Measurements from ENCODE around the gene SCFD2. TPM values are rescaled to one million over a fixed set of nuclear protein-coding genes. Genes with fewer than 3 reads are reported as not detected.
"Not testable (repeated sequence)": the region's sequence is repeated elsewhere in the genome, so short reads cannot be mapped to it uniquely, and the experiment has no call there.

Gene SCFD2
- total and polyA plus RNA-seq, 4 donors = 4.3 to 28.8 (median 7.4) TPM

GRCh38 chr4:53185869-53186585 lies 179.8 kb downstream of the SCFD2 start:
- Histone ChIP-seq H3K36me3 (ENCODE audit: control insufficient read depth in 4 of 4, insufficient read depth in 3 of 4, low read depth in 1 of 4, low read length in 3 of 4) (no peaks in the 10 kb centered on the region), H3K27ac (ENCODE audit: low read depth in 1 of 2, low read length in 2 of 2) (no peak overlapping the region), H3K4me3 (ENCODE audit: low read depth in 1 of 3, low read length in 3 of 3) (no peak overlapping the region), H3K9me3 (ENCODE audit: control insufficient read depth in 4 of 4, low read length in 3 of 4) (no peaks in the 10 kb centered on the region), H3K9ac (ENCODE audit: low read depth in 1 of 2, low read length in 2 of 2) (no peak overlapping the region), H3K4me1 (ENCODE audit: control insufficient read depth in 4 of 4, insufficient read depth in 4 of 4, low read length in 3 of 4) (peaks cover 2 to 26% (median 21%) of the 10 kb centered on the region in 4 donors), H3K27me3 (ENCODE audit: control insufficient read depth in 4 of 4, insufficient read depth in 4 of 4, low read length in 3 of 4) (no peaks in the 10 kb centered on the region)
- 53% methylated on average over 4 of the region's 4 CpGs for WGBS
- no peak for DNase-seq (ENCODE audit: low spot score)
- TF ChIP-seq RXRA (IDR thresholded peaks at IDR 0.05) = peak in 1 of 2 donors; percentile 13
- TF ChIP-seq, protein P1, sequence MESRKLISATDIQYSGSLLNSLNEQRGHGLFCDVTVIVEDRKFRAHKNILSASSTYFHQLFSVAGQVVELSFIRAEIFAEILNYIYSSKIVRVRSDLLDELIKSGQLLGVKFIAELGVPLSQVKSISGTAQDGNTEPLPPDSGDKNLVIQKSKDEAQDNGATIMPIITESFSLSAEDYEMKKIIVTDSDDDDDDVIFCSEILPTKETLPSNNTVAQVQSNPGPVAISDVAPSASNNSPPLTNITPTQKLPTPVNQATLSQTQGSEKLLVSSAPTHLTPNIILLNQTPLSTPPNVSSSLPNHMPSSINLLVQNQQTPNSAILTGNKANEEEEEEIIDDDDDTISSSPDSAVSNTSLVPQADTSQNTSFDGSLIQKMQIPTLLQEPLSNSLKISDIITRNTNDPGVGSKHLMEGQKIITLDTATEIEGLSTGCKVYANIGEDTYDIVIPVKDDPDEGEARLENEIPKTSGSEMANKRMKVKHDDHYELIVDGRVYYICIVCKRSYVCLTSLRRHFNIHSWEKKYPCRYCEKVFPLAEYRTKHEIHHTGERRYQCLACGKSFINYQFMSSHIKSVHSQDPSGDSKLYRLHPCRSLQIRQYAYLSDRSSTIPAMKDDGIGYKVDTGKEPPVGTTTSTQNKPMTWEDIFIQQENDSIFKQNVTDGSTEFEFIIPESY (IDR thresholded peaks at IDR 0.05) = no peak

- TF ChIP-seq GABPA (IDR thresholded peaks at IDR 0.05 in 1 of 2, conservative IDR thresholded peaks at IDR 0.05 in 1 of 2) (no peak), EGR1 (IDR thresholded peaks at IDR 0.05; ENCODE audit: low read depth in 2 of 2) (no peak), CTCF (IDR thresholded peaks at IDR 0.05; ENCODE audit: low read depth, low read length, missing input control) (no peak), SP1 (IDR thresholded peaks at IDR 0.05) (no peak), FOXA1 (IDR thresholded peaks at IDR 0.05) (no peak), JUND (IDR thresholded peaks at IDR 0.05) (no peak), RXRA (IDR thresholded peaks at IDR 0.05) (no peak), YY1 (IDR thresholded peaks at IDR 0.05) (no peak), RAD21 (IDR thresholded peaks at IDR 0.05) (no peak), ATF3 (IDR thresholded peaks at IDR 0.05) (no peak), HNF4G (IDR thresholded peaks at IDR 0.05) (no peak), NR2F2 (IDR thresholded peaks at IDR 0.05) (no peak), HNF4A (conservative IDR thresholded peaks at IDR 0.05) (no peak), TAF1 (conservative IDR thresholded peaks at IDR 0.05) (no peak)
- TF ChIP-seq, protein P2, sequence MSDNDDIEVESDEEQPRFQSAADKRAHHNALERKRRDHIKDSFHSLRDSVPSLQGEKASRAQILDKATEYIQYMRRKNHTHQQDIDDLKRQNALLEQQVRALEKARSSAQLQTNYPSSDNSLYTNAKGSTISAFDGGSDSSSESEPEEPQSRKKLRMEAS (IDR thresholded peaks at IDR 0.05) = no peak
- TF ChIP-seq, protein P3, sequence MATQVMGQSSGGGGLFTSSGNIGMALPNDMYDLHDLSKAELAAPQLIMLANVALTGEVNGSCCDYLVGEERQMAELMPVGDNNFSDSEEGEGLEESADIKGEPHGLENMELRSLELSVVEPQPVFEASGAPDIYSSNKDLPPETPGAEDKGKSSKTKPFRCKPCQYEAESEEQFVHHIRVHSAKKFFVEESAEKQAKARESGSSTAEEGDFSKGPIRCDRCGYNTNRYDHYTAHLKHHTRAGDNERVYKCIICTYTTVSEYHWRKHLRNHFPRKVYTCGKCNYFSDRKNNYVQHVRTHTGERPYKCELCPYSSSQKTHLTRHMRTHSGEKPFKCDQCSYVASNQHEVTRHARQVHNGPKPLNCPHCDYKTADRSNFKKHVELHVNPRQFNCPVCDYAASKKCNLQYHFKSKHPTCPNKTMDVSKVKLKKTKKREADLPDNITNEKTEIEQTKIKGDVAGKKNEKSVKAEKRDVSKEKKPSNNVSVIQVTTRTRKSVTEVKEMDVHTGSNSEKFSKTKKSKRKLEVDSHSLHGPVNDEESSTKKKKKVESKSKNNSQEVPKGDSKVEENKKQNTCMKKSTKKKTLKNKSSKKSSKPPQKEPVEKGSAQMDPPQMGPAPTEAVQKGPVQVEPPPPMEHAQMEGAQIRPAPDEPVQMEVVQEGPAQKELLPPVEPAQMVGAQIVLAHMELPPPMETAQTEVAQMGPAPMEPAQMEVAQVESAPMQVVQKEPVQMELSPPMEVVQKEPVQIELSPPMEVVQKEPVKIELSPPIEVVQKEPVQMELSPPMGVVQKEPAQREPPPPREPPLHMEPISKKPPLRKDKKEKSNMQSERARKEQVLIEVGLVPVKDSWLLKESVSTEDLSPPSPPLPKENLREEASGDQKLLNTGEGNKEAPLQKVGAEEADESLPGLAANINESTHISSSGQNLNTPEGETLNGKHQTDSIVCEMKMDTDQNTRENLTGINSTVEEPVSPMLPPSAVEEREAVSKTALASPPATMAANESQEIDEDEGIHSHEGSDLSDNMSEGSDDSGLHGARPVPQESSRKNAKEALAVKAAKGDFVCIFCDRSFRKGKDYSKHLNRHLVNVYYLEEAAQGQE (IDR thresholded peaks at IDR 0.05) = no peak
- TF ChIP-seq, protein P1 (IDR thresholded peaks at IDR 0.05) = no peak
Observed at GRCh38 chr4:53183754-53184153, 182.1 kb downstream of the SCFD2 start.

GRCh38 chr4:53177751-53178150 lies 188.1 kb downstream of the SCFD2 start:
- H3K36me3 ChIP-seq (ENCODE audit: control insufficient read depth in 4 of 4, insufficient read depth in 3 of 4, low read depth in 1 of 4, low read length in 3 of 4); H3K4me3 ChIP-seq (ENCODE audit: low read depth in 1 of 3, low read length in 3 of 3); H3K4me1 ChIP-seq (ENCODE audit: control insufficient read depth in 4 of 4, insufficient read depth in 4 of 4, low read length in 3 of 4); H3K27me3 ChIP-seq (ENCODE audit: control insufficient read depth in 4 of 4, insufficient read depth in 4 of 4, low read length in 3 of 4); H3K9ac ChIP-seq (ENCODE audit: low read depth in 1 of 2, low read length in 2 of 2); H3K9me3 ChIP-seq (ENCODE audit: control insufficient read depth in 4 of 4, low read length in 3 of 4); DNase-seq (ENCODE audit: low spot score); H3K27ac ChIP-seq (ENCODE audit: low read depth in 1 of 2, low read length in 2 of 2): not testable (repeated sequence)
- WGBS = 92% methylated on average over 4 of the region's 4 CpGs

More at GRCh38 chr4:53183754-53184153, 182.1 kb downstream of the SCFD2 start:
- no peak for DNase-seq (ENCODE audit: low spot score)
- no peak overlapping the region for H3K9ac ChIP-seq (ENCODE audit: low read depth in 1 of 2, low read length in 2 of 2)
- peaks cover 2 to 25% (median 20%) of the 10 kb centered on the region in 4 donors for H3K4me1 ChIP-seq (ENCODE audit: control insufficient read depth in 4 of 4, insufficient read depth in 4 of 4, low read length in 3 of 4)
- no peaks in the 10 kb centered on the region for H3K36me3 ChIP-seq (ENCODE audit: control insufficient read depth in 4 of 4, insufficient read depth in 3 of 4, low read depth in 1 of 4, low read length in 3 of 4)
- H3K27me3 ChIP-seq (ENCODE audit: control insufficient read depth in 4 of 4, insufficient read depth in 4 of 4, low read length in 3 of 4) = no peaks in the 10 kb centered on the region
- no peak overlapping the region for H3K4me3 ChIP-seq (ENCODE audit: low read depth in 1 of 3, low read length in 3 of 3)
- WGBS = 94% methylated on average over 2 of the region's 2 CpGs
- no peak overlapping the region for H3K27ac ChIP-seq (ENCODE audit: low read depth in 1 of 2, low read length in 2 of 2)
- no peaks in the 10 kb centered on the region for H3K9me3 ChIP-seq (ENCODE audit: control insufficient read depth in 4 of 4, low read length in 3 of 4)
